ENCODE results near the gene ABCC4.
"Not testable (repeated sequence)": the region's sequence is repeated elsewhere in the genome, so short reads cannot be mapped to it uniquely, and the experiment has no call there.

ABCC4 gene

DNA sequence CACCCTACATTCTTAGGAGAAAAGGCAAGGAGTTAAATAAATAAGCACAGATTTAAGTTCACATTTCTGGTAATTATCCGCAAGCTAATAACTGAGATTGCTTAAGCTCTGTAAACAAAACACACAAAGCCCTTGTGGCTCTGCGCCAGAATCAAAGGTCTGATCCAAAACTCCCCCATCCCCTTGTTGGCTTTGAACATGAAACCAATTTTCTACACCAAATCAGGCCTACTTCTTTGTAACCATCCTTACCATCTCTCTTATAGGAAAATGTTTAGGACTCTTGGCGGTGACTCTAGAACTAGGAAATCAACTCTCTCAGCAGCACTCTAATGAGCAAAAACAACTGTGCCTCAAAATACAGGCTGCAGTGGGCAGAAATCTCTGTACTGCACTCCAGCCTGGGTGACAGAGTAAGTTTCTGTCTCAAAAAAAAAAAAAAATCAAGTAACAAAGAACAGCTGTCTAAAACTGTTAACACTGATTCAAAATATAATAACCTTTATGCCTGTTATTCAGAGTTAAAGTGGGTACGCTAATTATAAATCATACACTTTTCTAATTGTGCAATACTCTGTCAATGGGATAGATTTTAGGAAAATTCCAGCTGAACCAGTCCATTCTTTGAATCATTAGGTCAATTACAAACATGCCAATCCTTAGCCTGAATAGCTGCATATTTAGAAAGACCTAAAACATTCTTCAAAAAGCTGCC lies 25.8 kb downstream of the ABCC4 start:
- WGBS, 2 experiments (ENCODE audit: insufficient coverage in 2 of 2) = 100% methylated on average over 2 of the region's 4 CpGs
- Histone ChIP-seq H3K4me1 (ENCODE audit: control insufficient read depth, insufficient read depth, low read length, poor library complexity, severe bottlenecking) (peaks cover 21% of the 10 kb centered on the region), H3K9me3 (ENCODE audit: control insufficient read depth, low read length) (no peaks in the 10 kb centered on the region), H3K36me3 (ENCODE audit: control insufficient read depth, insufficient read depth, low read length) (no peaks in the 10 kb centered on the region), H3K27ac (ENCODE audit: low read depth, low read length, severe bottlenecking) (no peak overlapping the region), H3K4me3 (ENCODE audit: extremely low read depth, insufficient read depth, low read length, poor library complexity, severe bottlenecking) (no peak overlapping the region)

DNA sequence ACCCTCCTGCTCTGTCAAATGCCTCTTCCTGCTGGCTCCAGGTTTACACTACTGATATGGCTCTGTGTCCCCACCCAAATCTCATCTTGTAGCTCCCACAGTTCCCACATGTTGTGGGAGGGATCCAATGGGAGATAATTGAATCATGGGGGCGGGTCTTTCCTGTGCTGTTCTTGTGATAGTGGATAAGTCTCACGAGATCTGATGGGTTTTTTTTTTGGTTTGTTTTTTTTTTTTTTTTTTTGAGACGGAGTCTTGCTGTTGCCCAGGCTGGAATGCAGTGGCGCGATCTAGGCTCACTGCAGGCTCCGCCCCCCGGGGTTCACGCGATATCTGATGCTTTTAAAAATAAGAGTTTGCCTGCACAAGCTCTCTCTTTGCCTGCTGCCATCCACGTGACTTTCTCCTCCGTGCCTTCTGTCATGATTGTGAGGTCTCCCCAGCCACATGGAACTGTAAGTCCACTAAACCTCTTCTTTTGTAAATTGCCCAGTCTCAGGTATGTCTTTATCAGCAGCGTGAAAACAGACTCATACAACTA lies 27.6 kb downstream of the ABCC4 start:
- not testable (repeated sequence) for H3K36me3 ChIP-seq (ENCODE audit: control insufficient read depth, insufficient read depth, low read length); H3K4me3 ChIP-seq (ENCODE audit: extremely low read depth, insufficient read depth, low read length, poor library complexity, severe bottlenecking); H3K9me3 ChIP-seq (ENCODE audit: control insufficient read depth, low read length)
- WGBS, 2 experiments (ENCODE audit: insufficient coverage in 2 of 2) = 92 to 98% methylated on average over 8 to 9 of the region's 12 CpGs
- Histone ChIP-seq H3K4me1 (ENCODE audit: control insufficient read depth, insufficient read depth, low read length, poor library complexity, severe bottlenecking) (peaks cover 33% of the 10 kb centered on the region), H3K27ac (ENCODE audit: low read depth, low read length, severe bottlenecking) (peak overlapping the region; percentile 65)

- 55 to 96% methylated on average over 4 to 5 of the region's 7 CpGs for WGBS, 2 experiments (ENCODE audit: insufficient coverage in 2 of 2)
- H3K4me1 ChIP-seq (ENCODE audit: control insufficient read depth, insufficient read depth, low read length, poor library complexity, severe bottlenecking) = peaks cover 42% of the 10 kb centered on the region
- not testable (repeated sequence) for H3K9me3 ChIP-seq (ENCODE audit: control insufficient read depth, low read length); H3K36me3 ChIP-seq (ENCODE audit: control insufficient read depth, insufficient read depth, low read length); H3K4me3 ChIP-seq (ENCODE audit: extremely low read depth, insufficient read depth, low read length, poor library complexity, severe bottlenecking)
- peak overlapping the region; percentile 42 for H3K27ac ChIP-seq (ENCODE audit: low read depth, low read length, severe bottlenecking)
These were observed 29.2 kb downstream of the ABCC4 start for GRCh38 chr13:95272076-95272475.

GRCh38 chr13:95269756-95270155 lies 31.5 kb downstream of the ABCC4 start:
- Histone ChIP-seq H3K27ac (ENCODE audit: low read depth, low read length, severe bottlenecking) (no peak overlapping the region), H3K9me3 (ENCODE audit: control insufficient read depth, low read length) (peaks cover 5% of the 10 kb centered on the region), H3K4me3 (ENCODE audit: extremely low read depth, insufficient read depth, low read length, poor library complexity, severe bottlenecking) (no peak overlapping the region), H3K4me1 (ENCODE audit: control insufficient read depth, insufficient read depth, low read length, poor library complexity, severe bottlenecking) (peaks cover 36% of the 10 kb centered on the region), H3K36me3 (ENCODE audit: control insufficient read depth, insufficient read depth, low read length) (peaks cover 3% of the 10 kb centered on the region)
- WGBS, 2 experiments (ENCODE audit: insufficient coverage in 2 of 2) = 80 to 94% methylated on average over 2 of the region's 3 CpGs

GRCh38 chr13:95268343-95269065 lies 32.7 kb downstream of the ABCC4 start:
- peaks cover 36% of the 10 kb centered on the region for H3K4me1 ChIP-seq (ENCODE audit: control insufficient read depth, insufficient read depth, low read length, poor library complexity, severe bottlenecking)
- H3K36me3 ChIP-seq (ENCODE audit: control insufficient read depth, insufficient read depth, low read length); H3K4me3 ChIP-seq (ENCODE audit: extremely low read depth, insufficient read depth, low read length, poor library complexity, severe bottlenecking); H3K9me3 ChIP-seq (ENCODE audit: control insufficient read depth, low read length): not testable (repeated sequence)
- peak overlapping the region; percentile 31 for H3K27ac ChIP-seq (ENCODE audit: low read depth, low read length, severe bottlenecking)
- WGBS, 2 experiments (ENCODE audit: insufficient coverage in 2 of 2) = 92 to 97% methylated on average over 8 to 9 of the region's 16 CpGs

- WGBS, 2 experiments (ENCODE audit: insufficient coverage in 2 of 2) = 83% methylated on average over 1 of the region's 6 CpGs; no CpG with 5 or more reads in 1 of the 2 experiments
- peak overlapping the region; percentile 31 for H3K27ac ChIP-seq (ENCODE audit: low read depth, low read length, severe bottlenecking)
- H3K4me3 ChIP-seq (ENCODE audit: extremely low read depth, insufficient read depth, low read length, poor library complexity, severe bottlenecking) = no peak overlapping the region
These were observed 33.4 kb downstream of the ABCC4 start for GRCh38 chr13:95267662-95268342.

GRCh38 chr13:95264225-95264624 lies 37.0 kb downstream of the ABCC4 start:
- Histone ChIP-seq H3K4me1 (ENCODE audit: control insufficient read depth, insufficient read depth, low read length, poor library complexity, severe bottlenecking) (peaks cover 14% of the 10 kb centered on the region), H3K4me3 (ENCODE audit: extremely low read depth, insufficient read depth, low read length, poor library complexity, severe bottlenecking) (no peak overlapping the region), H3K27ac (ENCODE audit: low read depth, low read length, severe bottlenecking) (no peak overlapping the region), H3K9me3 (ENCODE audit: control insufficient read depth, low read length) (peaks cover 5% of the 10 kb centered on the region), H3K36me3 (ENCODE audit: control insufficient read depth, insufficient read depth, low read length) (peaks cover 3% of the 10 kb centered on the region)
- WGBS, 2 experiments (ENCODE audit: insufficient coverage in 2 of 2) = 80 to 100% methylated on average over 1 of the region's 3 CpGs

More at GRCh38 chr13:95267662-95268342, 33.4 kb downstream of the ABCC4 start:
- peaks cover 5% of the 10 kb centered on the region for H3K9me3 ChIP-seq (ENCODE audit: control insufficient read depth, low read length)
- peaks cover 3% of the 10 kb centered on the region for H3K36me3 ChIP-seq (ENCODE audit: control insufficient read depth, insufficient read depth, low read length)
- peaks cover 36% of the 10 kb centered on the region for H3K4me1 ChIP-seq (ENCODE audit: control insufficient read depth, insufficient read depth, low read length, poor library complexity, severe bottlenecking)

GRCh38 chr13:95262837-95263384 lies 38.3 kb downstream of the ABCC4 start:
- Histone ChIP-seq H3K36me3 (ENCODE audit: control insufficient read depth, insufficient read depth, low read length) (peaks cover 3% of the 10 kb centered on the region), H3K9me3 (ENCODE audit: control insufficient read depth, low read length) (peaks cover 5% of the 10 kb centered on the region), H3K27ac (ENCODE audit: low read depth, low read length, severe bottlenecking) (no peak overlapping the region), H3K4me1 (ENCODE audit: control insufficient read depth, insufficient read depth, low read length, poor library complexity, severe bottlenecking) (peaks cover 3% of the 10 kb centered on the region), H3K4me3 (ENCODE audit: extremely low read depth, insufficient read depth, low read length, poor library complexity, severe bottlenecking) (no peak overlapping the region)
- 83 to 90% methylated on average over 6 to 7 of the region's 9 CpGs for WGBS, 2 experiments (ENCODE audit: insufficient coverage in 2 of 2)

DNA sequence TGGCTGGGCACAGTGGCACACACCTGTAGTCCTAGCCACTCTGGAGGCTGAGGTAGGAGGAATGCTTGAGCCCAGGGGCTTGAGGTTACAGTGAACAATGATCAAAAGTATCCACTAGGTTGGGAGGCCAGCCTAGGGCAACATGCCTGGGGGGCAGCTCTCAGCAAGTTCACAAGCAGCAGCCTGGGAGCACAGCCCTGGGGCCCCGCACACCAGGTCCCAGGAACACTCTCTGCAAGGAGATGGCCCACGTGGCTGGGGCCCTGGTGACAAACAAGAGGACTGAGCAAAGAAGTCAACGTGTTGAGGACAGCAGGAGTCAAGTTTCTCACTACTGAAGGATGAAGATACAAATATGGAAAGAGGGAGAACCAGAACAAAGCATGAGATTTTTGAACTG lies 39.3 kb downstream of the ABCC4 start:
- Histone ChIP-seq H3K36me3 (ENCODE audit: control insufficient read depth, insufficient read depth, low read length) (peaks cover 3% of the 10 kb centered on the region), H3K27ac (ENCODE audit: low read depth, low read length, severe bottlenecking) (no peak overlapping the region), H3K9me3 (ENCODE audit: control insufficient read depth, low read length) (peaks cover 5% of the 10 kb centered on the region), H3K4me3 (ENCODE audit: extremely low read depth, insufficient read depth, low read length, poor library complexity, severe bottlenecking) (no peak overlapping the region), H3K4me1 (ENCODE audit: control insufficient read depth, insufficient read depth, low read length, poor library complexity, severe bottlenecking) (no peaks in the 10 kb centered on the region)
- 75 to 77% methylated on average over 3 of the region's 3 CpGs for WGBS, 2 experiments (ENCODE audit: insufficient coverage in 2 of 2)

GRCh38 chr13:95260031-95260525 lies 41.2 kb downstream of the ABCC4 start:
- Histone ChIP-seq H3K36me3 (ENCODE audit: control insufficient read depth, insufficient read depth, low read length) (no peaks in the 10 kb centered on the region), H3K27ac (ENCODE audit: low read depth, low read length, severe bottlenecking) (no peak overlapping the region), H3K4me3 (ENCODE audit: extremely low read depth, insufficient read depth, low read length, poor library complexity, severe bottlenecking) (no peak overlapping the region), H3K9me3 (ENCODE audit: control insufficient read depth, low read length) (no peaks in the 10 kb centered on the region), H3K4me1 (ENCODE audit: control insufficient read depth, insufficient read depth, low read length, poor library complexity, severe bottlenecking) (peaks cover 10% of the 10 kb centered on the region)
- WGBS, 2 experiments (ENCODE audit: insufficient coverage in 2 of 2) = 97 to 100% methylated on average over 2 to 3 of the region's 7 CpGs

Measured in mesodermal cell (in vitro differentiated cells).